Measurements from ENCODE around the gene NPHP3.

GRCh38 chr3:132669256-132669777 is 52.9 kb downstream of the NPHP3 start:
- TF ChIP-seq CTCF (IDR thresholded peaks at IDR 0.05; ENCODE audit: poor library complexity, severe bottlenecking) (no peak), POLR2AphosphoS5 (IDR thresholded peaks at IDR 0.05) (no peak), RAD21 (conservative IDR thresholded peaks at IDR 0.05) (no peak), EZH2 (IDR thresholded peaks at IDR 0.05; ENCODE audit: borderline replicate concordance, insufficient read depth, low read length, poor library complexity, severe bottlenecking) (no peak), REST (IDR thresholded peaks at IDR 0.05; ENCODE audit: borderline replicate concordance) (no peak), TAF1 (IDR thresholded peaks at IDR 0.05; ENCODE audit: low read depth) (no peak), SMC3 (conservative IDR thresholded peaks at IDR 0.05; ENCODE audit: poor library complexity) (no peak)
